Left ventricle myocardium inferior (tissue), 1 donor: ENCODE results near the gene PPP1R16B. TPM values are rescaled to one million over a fixed set of nuclear protein-coding genes. Genes with fewer than 3 reads are reported as not detected.

Source experiments
- DNase-seq: peaks from one replicate; pipeline ENCODE4 v3.0.0-alpha.2; 2020
- H3K27ac ChIP-seq: fragments of 200-600 bp; replicated peaks from 2 replicates; pipeline ENCODE4 v1.8.0; 2021
- H3K27me3 ChIP-seq: fragments of 200-600 bp; 2 replicates; pipeline ENCODE4 v1.8.0; 2021; ENCODE audit warnings: low read depth
- H3K36me3 ChIP-seq: fragments of 200-600 bp; 2 replicates; pipeline ENCODE4 v1.8.0; 2021
- H3K4me1 ChIP-seq: fragments of 200-600 bp; 2 replicates; pipeline ENCODE4 v1.8.0; 2021
- H3K4me3 ChIP-seq: fragments of 200-600 bp; 2 replicates; pipeline ENCODE4 v1.8.0; 2021; ENCODE audit warnings: mild to moderate bottlenecking, moderate library complexity
- H3K9me3 ChIP-seq: fragments of 200-600 bp; replicated peaks from 2 replicates; pipeline ENCODE4 v1.8.0; 2021
- CTCF ChIP-seq: fragments of 200-600 bp; IDR thresholded peaks from 2 replicates; pipeline ENCODE4 v1.8.0; 2021; ENCODE audit warnings: antibody characterized with exemption, mild to moderate bottlenecking, borderline replicate concordance
- intact Hi-C: fragments of 100-400 bp; cut with micrococcal nuclease; formaldehyde crosslinking; loops from one replicate; pipeline ENCODE4 v1.11.0; 2022
- total RNA-seq: library from RNA; stranded (reverse); fragmentation: NEBNext Ultra II Directional; extraction: Animal tissue kit (Norgen Biotek cat#: 25700); gene quantifications from one replicate; pipeline ENCODE4 v1.2.1, GENCODE V29; 2021
- donor health status: DM: no; HTN: yes; CAD: no; lungs with severe emphysema.

PPP1R16B gene
- total RNA-seq, 1 donor from 2014 or later = 6.3 TPM

DNA sequence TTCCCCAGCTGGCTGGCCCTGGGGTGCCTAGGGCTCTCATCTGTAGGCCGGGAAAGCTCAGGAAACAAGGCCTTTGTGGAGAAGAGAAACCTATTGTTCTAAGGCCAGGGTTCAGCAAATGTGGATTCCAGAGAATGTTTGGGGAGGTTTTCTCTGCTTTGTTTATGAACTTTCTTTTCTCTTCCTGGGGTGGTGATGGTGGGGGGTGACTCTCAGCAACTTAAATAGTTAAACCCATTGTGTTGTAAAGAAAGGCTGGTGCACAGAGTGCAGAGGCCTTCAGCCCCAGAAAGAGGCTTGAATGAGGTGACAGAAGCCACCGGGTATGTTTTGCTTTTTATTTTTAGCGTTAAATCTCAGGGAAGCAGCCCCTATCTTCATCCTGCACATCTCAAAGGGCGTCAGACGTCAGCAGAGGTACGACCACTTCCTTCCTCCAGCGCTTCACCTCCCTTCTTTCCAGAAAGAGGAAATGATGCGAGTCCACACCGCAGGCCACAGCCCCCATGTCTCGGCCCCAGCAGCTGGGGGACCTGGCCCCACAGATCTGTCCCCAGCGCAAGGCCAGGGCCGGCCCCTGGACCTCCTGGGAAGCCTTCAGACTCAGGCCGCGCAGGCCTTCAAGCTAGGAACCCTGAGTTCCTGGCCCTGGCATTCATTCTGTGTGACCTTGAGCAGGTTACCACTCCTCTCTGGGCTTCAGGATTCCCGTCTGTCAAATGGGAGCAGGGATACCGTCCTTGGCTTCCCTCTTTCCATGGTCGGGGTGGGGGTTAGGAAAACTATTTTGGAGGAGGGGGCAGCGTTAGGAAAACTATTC lies 605 bp upstream of the PPP1R16B start:
- intact Hi-C loops = loop anchor here (10.0 kb wide), 1 partner anchor 70 kb away; no protein-coding TSS in a partner anchor
- Histone ChIP-seq H3K27ac (peak overlapping the region; percentile 91), H3K9me3 (no peaks in the 10 kb centered on the region), H3K4me3 (peak overlapping the region; percentile 72), H3K36me3 (no peaks in the 10 kb centered on the region), H3K4me1 (peaks cover 57% of the 10 kb centered on the region), H3K27me3 (peaks cover 47% of the 10 kb centered on the region)
- DNase-seq = no peak
- TF ChIP-seq CTCF = no peak

- no peaks in the 10 kb centered on the region for H3K36me3 ChIP-seq
- DNase-seq = peak; percentile 18
- TF ChIP-seq CTCF = no peak
- H3K4me3 ChIP-seq = peak overlapping the region; percentile 72
- intact Hi-C loops = loop anchor here (10.0 kb wide), 1 partner anchor 69 kb away; no protein-coding TSS in a partner anchor
- no peaks in the 10 kb centered on the region for H3K9me3 ChIP-seq
- H3K27me3 ChIP-seq = peaks cover 47% of the 10 kb centered on the region
- H3K27ac ChIP-seq = peak overlapping the region; percentile 91
- H3K4me1 ChIP-seq = peaks cover 67% of the 10 kb centered on the region
Measured at GRCh38 chr20:38805958-38806854, 709 bp downstream of the PPP1R16B start.

GRCh38 chr20:38806855-38807655 lies 1.6 kb downstream of the PPP1R16B start:
- intact Hi-C loops = loop anchor here (10.0 kb wide), 1 partner anchor 68 kb away; no protein-coding TSS in a partner anchor
- Histone ChIP-seq H3K36me3 (no peaks in the 10 kb centered on the region), H3K27ac (peak overlapping the region; percentile 91), H3K4me1 (peaks cover 73% of the 10 kb centered on the region), H3K27me3 (peaks cover 47% of the 10 kb centered on the region), H3K4me3 (peak overlapping the region; percentile 72), H3K9me3 (no peaks in the 10 kb centered on the region)
- no peak for TF ChIP-seq CTCF
- DNase-seq = no peak

- H3K4me1 ChIP-seq = peaks cover 86% of the 10 kb centered on the region
Measured at GRCh38 chr20:38809942-38810341, 4.4 kb downstream of the PPP1R16B start.

More at GRCh38 chr20:38809942-38810341, 4.4 kb downstream of the PPP1R16B start:
- H3K9me3 ChIP-seq = no peaks in the 10 kb centered on the region
- intact Hi-C loops = loop anchor here (10.0 kb wide), 1 partner anchor 65 kb away; no protein-coding TSS in a partner anchor
- H3K36me3 ChIP-seq = no peaks in the 10 kb centered on the region
- TF ChIP-seq CTCF = no peak
- H3K27me3 ChIP-seq = peaks cover 46% of the 10 kb centered on the region
- H3K27ac ChIP-seq = peak overlapping the region; percentile 51
- H3K4me3 ChIP-seq = no peak overlapping the region
- DNase-seq = no peak
